ENCODE results near the gene ZNF689.
A peak's percentile ranks its signal among the peaks of the same experiment; 100 is the strongest.

ZNF689 gene

GRCh38 chr16:30555315-30556124 is 54.7 kb downstream of the ZNF689 start:
- peaks cover 27% of the 10 kb centered on the region for H3K4me1 ChIP-seq (ENCODE audit: control insufficient read depth, insufficient read depth, low read length, poor library complexity, severe bottlenecking)
- peaks cover 24% of the 10 kb centered on the region for H3K36me3 ChIP-seq (ENCODE audit: control insufficient read depth, insufficient read depth, low read length)
- no peaks in the 10 kb centered on the region for H3K9me3 ChIP-seq (ENCODE audit: control insufficient read depth, low read length)
- H3K4me3 ChIP-seq (ENCODE audit: insufficient read depth, low read depth, low read length, poor library complexity, severe bottlenecking), result no peak overlapping the region
- H3K27ac ChIP-seq (ENCODE audit: insufficient read depth, low read length, poor library complexity, severe bottlenecking), result no peak overlapping the region
- no peak for DNase-seq
- no peaks in the 10 kb centered on the region for H3K27me3 ChIP-seq (replicated peaks; ENCODE audit: control insufficient read depth, insufficient read depth, low read length, poor library complexity, severe bottlenecking)

GRCh38 chr16:30554557-30555314 is 55.5 kb downstream of the ZNF689 start:
- DNase-seq, result no peak

GRCh38 chr16:30553393-30553899 is 56.7 kb downstream of the ZNF689 start:
- Histone ChIP-seq H3K4me1 (ENCODE audit: control insufficient read depth, insufficient read depth, low read length, poor library complexity, severe bottlenecking) (peaks cover 27% of the 10 kb centered on the region), H3K27me3 (replicated peaks; ENCODE audit: control insufficient read depth, insufficient read depth, low read length, poor library complexity, severe bottlenecking) (no peaks in the 10 kb centered on the region), H3K4me3 (ENCODE audit: insufficient read depth, low read depth, low read length, poor library complexity, severe bottlenecking) (no peak overlapping the region), H3K36me3 (ENCODE audit: control insufficient read depth, insufficient read depth, low read length) (peaks cover 24% of the 10 kb centered on the region), H3K27ac (ENCODE audit: insufficient read depth, low read length, poor library complexity, severe bottlenecking) (peak overlapping the region; percentile 53), H3K9me3 (ENCODE audit: control insufficient read depth, low read length) (no peaks in the 10 kb centered on the region)
- DNase-seq, result no peak

More at GRCh38 chr16:30554557-30555314, 55.5 kb downstream of the ZNF689 start:
- Histone ChIP-seq H3K4me3 (ENCODE audit: insufficient read depth, low read depth, low read length, poor library complexity, severe bottlenecking) (no peak overlapping the region), H3K27ac (ENCODE audit: insufficient read depth, low read length, poor library complexity, severe bottlenecking) (no peak overlapping the region), H3K27me3 (replicated peaks; ENCODE audit: control insufficient read depth, insufficient read depth, low read length, poor library complexity, severe bottlenecking) (no peaks in the 10 kb centered on the region), H3K9me3 (ENCODE audit: control insufficient read depth, low read length) (no peaks in the 10 kb centered on the region), H3K36me3 (ENCODE audit: control insufficient read depth, insufficient read depth, low read length) (peaks cover 24% of the 10 kb centered on the region), H3K4me1 (ENCODE audit: control insufficient read depth, insufficient read depth, low read length, poor library complexity, severe bottlenecking) (peaks cover 27% of the 10 kb centered on the region)

GRCh38 chr16:30552956-30553355 is 57.2 kb downstream of the ZNF689 start:
- peaks cover 24% of the 10 kb centered on the region for H3K36me3 ChIP-seq (ENCODE audit: control insufficient read depth, insufficient read depth, low read length)
- H3K27ac ChIP-seq (ENCODE audit: insufficient read depth, low read length, poor library complexity, severe bottlenecking), result peak overlapping the region; percentile 53
- no peak for DNase-seq
- H3K27me3 ChIP-seq (replicated peaks; ENCODE audit: control insufficient read depth, insufficient read depth, low read length, poor library complexity, severe bottlenecking), result no peaks in the 10 kb centered on the region
- H3K4me1 ChIP-seq (ENCODE audit: control insufficient read depth, insufficient read depth, low read length, poor library complexity, severe bottlenecking), result peaks cover 27% of the 10 kb centered on the region
- H3K4me3 ChIP-seq (ENCODE audit: insufficient read depth, low read depth, low read length, poor library complexity, severe bottlenecking), result no peak overlapping the region
- no peaks in the 10 kb centered on the region for H3K9me3 ChIP-seq (ENCODE audit: control insufficient read depth, low read length)

All from effector memory CD4-positive, alpha-beta T cell (primary cell).